Activated CD4-positive, alpha-beta memory T cell treated with anti-CD3 and anti-CD28 coated beads for 36 hours (primary cell): ENCODE data around the gene ETFRF1. TPM values are rescaled to one million over a fixed set of nuclear protein-coding genes. Genes with fewer than 3 reads are reported as not detected.

Experiments
- CTCF ChIA-PET: fragments of 350-600 bp; sonication (Branson Sonifier 250); formaldehyde crosslinking; loops from one replicate; lab custom pipeline; 2021; ENCODE audit warnings: antibody characterized with exemption, inconsistent platforms; lab: Charles Lee
- POLR2A ChIA-PET: fragments of 350-600 bp; sonication (Branson Sonifier 250); formaldehyde crosslinking; loops from one replicate; lab custom pipeline; 2021; ENCODE audit warnings: antibody characterized with exemption; lab: Charles Lee
- DNase-seq: peaks from one replicate; pipeline ENCODE4 v3.0.0-alpha.2; 2020
- H3K27ac Mint-ChIP-seq: one replicate; pipeline ENCODE4 v1.8.0; 2021; ENCODE audit warnings: mixed read lengths
- H3K27me3 Mint-ChIP-seq: one replicate; pipeline ENCODE4 v1.8.0; 2021; ENCODE audit warnings: mixed read lengths
- H3K36me3 Mint-ChIP-seq: one replicate; pipeline ENCODE4 v1.8.0; 2021; ENCODE audit warnings: mixed read lengths
- H3K4me1 Mint-ChIP-seq: one replicate; pipeline ENCODE4 v1.8.0; 2021; ENCODE audit warnings: low read depth, mixed read lengths
- H3K4me3 Mint-ChIP-seq: one replicate; pipeline ENCODE4 v1.8.0; 2021; ENCODE audit warnings: mild to moderate bottlenecking, mixed read lengths
- H3K9me3 Mint-ChIP-seq: one replicate; pipeline ENCODE4 v1.8.0; 2021; ENCODE audit warnings: mixed read lengths
- intact Hi-C: fragments of 100-400 bp; cut with micrococcal nuclease; formaldehyde crosslinking; loops from one replicate; pipeline ENCODE4 v1.15.1; 2023
- total RNA-seq, 2 experiments: library from RNA; stranded (reverse); gene quantifications; one replicate each; pipeline ENCODE4 v1.2.3, GENCODE V29; 2021

ETFRF1 gene
- total RNA-seq, 2 experiments from 2014 or later = 9.8 to 10.1 TPM

GRCh38 chr12:25252946-25253345 is 57.9 kb downstream of the ETFRF1 start:
- Mint-ChIP-seq H3K27me3 (no peaks in the 10 kb centered on the region), H3K4me3 (no peak overlapping the region), H3K36me3 (peaks cover 3% of the 10 kb centered on the region), H3K4me1 (peaks cover 23% of the 10 kb centered on the region), H3K9me3 (no peaks in the 10 kb centered on the region), H3K27ac (no peak overlapping the region)
- intact Hi-C loops = no loop called here
- no peak for DNase-seq
- CTCF ChIA-PET = interaction anchor here (1.7 kb wide), 1 partner anchor 135 kb away, joined by 4 read pairs; no protein-coding TSS in a partner anchor
- POLR2A ChIA-PET = no interaction called here

- peak; percentile 16 for DNase-seq
- ChIA-PET POLR2A (no interaction called here), CTCF (interaction anchor here (1.7 kb wide), 1 partner anchor 134 kb away, joined by 4 read pairs; no protein-coding TSS in a partner anchor)
- Mint-ChIP-seq H3K9me3 (no peaks in the 10 kb centered on the region), H3K4me3 (no peak overlapping the region), H3K4me1 (peaks cover 19% of the 10 kb centered on the region), H3K27me3 (no peaks in the 10 kb centered on the region), H3K36me3 (peaks cover 3% of the 10 kb centered on the region), H3K27ac (no peak overlapping the region)
- intact Hi-C loops = no loop called here
Measured at GRCh38 chr12:25253371-25254068, 58.5 kb downstream of the ETFRF1 start.

GRCh38 chr12:25254271-25254880 is 59.3 kb downstream of the ETFRF1 start:
- POLR2A ChIA-PET = no interaction called here
- no peak overlapping the region for H3K4me3 Mint-ChIP-seq
- no peaks in the 10 kb centered on the region for H3K9me3 Mint-ChIP-seq
- no peak overlapping the region for H3K27ac Mint-ChIP-seq
- H3K4me1 Mint-ChIP-seq = peaks cover 19% of the 10 kb centered on the region
- H3K27me3 Mint-ChIP-seq = no peaks in the 10 kb centered on the region
- intact Hi-C loops = no loop called here
- no peak for DNase-seq
- peaks cover 3% of the 10 kb centered on the region for H3K36me3 Mint-ChIP-seq
- CTCF ChIA-PET = interaction anchor here (1.2 to 1.7 kb wide), 3 partner anchors 13 to 133 kb away, joined by 3 to 6 read pairs (median 4); no protein-coding TSS in a partner anchor

Other genes with a start within 250 kb of the ETFRF1 start
- 10 to 100 TPM; 17.6 to 20.4 TPM for gene BCAT1, start 246.1 kb upstream of the ETFRF1 start, total RNA-seq
- under 1 TPM in 1 of 2 experiments, not detected in 1; 0.10 TPM for gene DNAI7, start 77 bp upstream of the ETFRF1 start, total RNA-seq
- gene KRAS, start 55.7 kb downstream of the ETFRF1 start, total RNA-seq = 10 to 100 TPM; 15.9 to 17.8 TPM